NCI-H128 (cell line): Measurements from ENCODE around the gene LRP5.
"Not testable (repeated sequence)": the region's sequence is repeated elsewhere in the genome, so short reads cannot be mapped to it uniquely, and the experiment has no call there.

ENCODE experiments used
- DNase-seq: peaks from one replicate; lab custom pipeline; 2025; ENCODE audit not compliant: unreplicated experiment; lab: John Stamatoyannopoulos, UW

Gene LRP5

GRCh38 chr11:68460741-68461574 lies 148.6 kb downstream of the LRP5 start, which contains the start of gene PPP6R3:
Gene PPP6R3 (plus strand): TSS chr11:68460752. CDS start chr11:68537665, 76,913 bp downstream.
- DNase-seq: no peak

GRCh38 chr11:68461575-68461917 lies 149.2 kb downstream of the LRP5 start:
- DNase-seq: no peak

GRCh38 chr11:68463714-68464113 lies 151.3 kb downstream of the LRP5 start:
- no peak for DNase-seq

- DNase-seq: no peak
Observed at GRCh38 chr11:68467201-68467834, 154.9 kb downstream of the LRP5 start.

- DNase-seq: no peak
Observed at GRCh38 chr11:68468217-68468828, 155.9 kb downstream of the LRP5 start.

GRCh38 chr11:68469122-68469521 lies 156.7 kb downstream of the LRP5 start:
- DNase-seq: no peak

- no peak for DNase-seq
Observed at GRCh38 chr11:68469642-68470041, 157.3 kb downstream of the LRP5 start.

GRCh38 chr11:68470304-68470811 lies 158.0 kb downstream of the LRP5 start:
- no peak for DNase-seq

- no peak for DNase-seq
Observed at GRCh38 chr11:68471360-68472340, 159.3 kb downstream of the LRP5 start.

GRCh38 chr11:68472778-68473177 lies 160.4 kb downstream of the LRP5 start:
- DNase-seq: no peak

GRCh38 chr11:68473693-68474092 lies 161.3 kb downstream of the LRP5 start:
- DNase-seq: no peak

- DNase-seq: not testable (repeated sequence)
Observed at GRCh38 chr11:68475626-68476025, 163.2 kb downstream of the LRP5 start.

GRCh38 chr11:68479390-68479789 lies 167.0 kb downstream of the LRP5 start:
- no peak for DNase-seq

- DNase-seq: no peak
Observed at GRCh38 chr11:68480193-68480592, 167.8 kb downstream of the LRP5 start.

- DNase-seq: no peak
Observed at GRCh38 chr11:68480852-68481510, 168.6 kb downstream of the LRP5 start.

GRCh38 chr11:68481579-68482240 lies 169.3 kb downstream of the LRP5 start:
- DNase-seq: no peak

GRCh38 chr11:68488623-68489022 lies 176.2 kb downstream of the LRP5 start:
- DNase-seq: no peak

- DNase-seq: no peak
Observed at GRCh38 chr11:68495220-68495729, 182.9 kb downstream of the LRP5 start.

GRCh38 chr11:68495872-68496271 lies 183.5 kb downstream of the LRP5 start:
- no peak for DNase-seq
